ENCODE measurements around the gene FAM227B.

FAM227B gene

DNA sequence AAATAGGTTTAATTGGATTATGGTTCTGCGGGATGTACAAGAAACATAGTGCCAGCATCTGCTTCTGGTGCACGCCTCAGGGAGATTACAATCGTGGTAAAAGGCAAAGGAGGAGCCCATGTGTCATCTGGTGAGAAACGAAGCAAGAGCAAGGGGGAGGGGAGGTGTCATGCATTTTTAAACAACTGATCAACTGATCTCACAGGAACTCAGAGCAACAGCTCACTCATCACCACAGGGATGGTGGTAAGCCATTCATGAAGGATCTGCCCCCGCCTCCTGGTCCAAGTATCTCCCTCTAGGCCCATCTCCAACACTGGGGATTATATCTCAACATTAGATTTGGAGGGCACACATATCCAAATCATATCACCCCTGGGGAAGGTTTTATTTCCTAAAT, 239.7 kb downstream of the FAM227B start:
- TF ChIP-seq, protein P1, sequence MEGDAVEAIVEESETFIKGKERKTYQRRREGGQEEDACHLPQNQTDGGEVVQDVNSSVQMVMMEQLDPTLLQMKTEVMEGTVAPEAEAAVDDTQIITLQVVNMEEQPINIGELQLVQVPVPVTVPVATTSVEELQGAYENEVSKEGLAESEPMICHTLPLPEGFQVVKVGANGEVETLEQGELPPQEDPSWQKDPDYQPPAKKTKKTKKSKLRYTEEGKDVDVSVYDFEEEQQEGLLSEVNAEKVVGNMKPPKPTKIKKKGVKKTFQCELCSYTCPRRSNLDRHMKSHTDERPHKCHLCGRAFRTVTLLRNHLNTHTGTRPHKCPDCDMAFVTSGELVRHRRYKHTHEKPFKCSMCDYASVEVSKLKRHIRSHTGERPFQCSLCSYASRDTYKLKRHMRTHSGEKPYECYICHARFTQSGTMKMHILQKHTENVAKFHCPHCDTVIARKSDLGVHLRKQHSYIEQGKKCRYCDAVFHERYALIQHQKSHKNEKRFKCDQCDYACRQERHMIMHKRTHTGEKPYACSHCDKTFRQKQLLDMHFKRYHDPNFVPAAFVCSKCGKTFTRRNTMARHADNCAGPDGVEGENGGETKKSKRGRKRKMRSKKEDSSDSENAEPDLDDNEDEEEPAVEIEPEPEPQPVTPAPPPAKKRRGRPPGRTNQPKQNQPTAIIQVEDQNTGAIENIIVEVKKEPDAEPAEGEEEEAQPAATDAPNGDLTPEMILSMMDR (conservative IDR thresholded peaks at IDR 0.05; ENCODE audit: low read depth, low read length): no peak
- Histone ChIP-seq H4K20me1 (ENCODE audit: insufficient read depth) (no peaks in the 10 kb centered on the region), H3K4me2 (no peak overlapping the region), H2AFZ (ENCODE audit: low read depth) (no peak overlapping the region), H3K4me1 (ENCODE audit: low read depth, poor library complexity, severe bottlenecking) (no peaks in the 10 kb centered on the region), H3K27ac (no peak overlapping the region), H3K36me3 (ENCODE audit: insufficient read depth) (no peaks in the 10 kb centered on the region), H3K9ac (no peak overlapping the region), H3K4me3 (IDR thresholded peaks at IDR 0.05; ENCODE audit: insufficient read depth, low read depth, low read length) (no peak overlapping the region), H3K27me3 (ENCODE audit: insufficient read depth, low read depth) (no peaks in the 10 kb centered on the region), H3K79me2 (ENCODE audit: insufficient read depth, low read depth) (no peaks in the 10 kb centered on the region)

DNA sequence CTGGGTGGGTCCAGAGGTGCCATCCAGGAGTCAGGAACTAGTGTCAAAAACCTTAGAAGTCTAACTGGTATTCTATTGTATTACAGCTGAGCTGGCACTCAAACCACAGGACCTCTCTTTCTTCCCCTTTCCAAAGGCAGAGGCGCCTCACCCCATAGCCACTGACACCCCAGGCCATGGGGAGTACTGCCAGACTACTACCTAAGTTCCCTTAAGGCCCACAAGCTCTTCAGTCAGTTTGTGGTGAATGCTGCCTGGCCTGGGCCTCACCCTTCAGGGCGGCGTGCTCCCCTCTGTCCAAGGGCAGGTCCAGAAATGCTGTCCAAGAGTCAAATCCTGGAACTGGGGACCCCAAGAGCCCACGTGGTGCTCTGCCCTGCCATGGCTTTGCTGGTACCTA, 240.6 kb downstream of the FAM227B start:
- TF ChIP-seq, protein P1 (conservative IDR thresholded peaks at IDR 0.05; ENCODE audit: low read depth, low read length): no peak
- Histone ChIP-seq H4K20me1 (ENCODE audit: insufficient read depth) (no peaks in the 10 kb centered on the region), H2AFZ (ENCODE audit: low read depth) (no peak overlapping the region), H3K27ac (no peak overlapping the region), H3K4me3 (IDR thresholded peaks at IDR 0.05; ENCODE audit: insufficient read depth, low read depth, low read length) (no peak overlapping the region), H3K79me2 (ENCODE audit: insufficient read depth, low read depth) (no peaks in the 10 kb centered on the region), H3K27me3 (ENCODE audit: insufficient read depth, low read depth) (no peaks in the 10 kb centered on the region), H3K36me3 (ENCODE audit: insufficient read depth) (no peaks in the 10 kb centered on the region), H3K4me2 (no peak overlapping the region), H3K9ac (no peak overlapping the region), H3K4me1 (ENCODE audit: low read depth, poor library complexity, severe bottlenecking) (no peaks in the 10 kb centered on the region)

DNA sequence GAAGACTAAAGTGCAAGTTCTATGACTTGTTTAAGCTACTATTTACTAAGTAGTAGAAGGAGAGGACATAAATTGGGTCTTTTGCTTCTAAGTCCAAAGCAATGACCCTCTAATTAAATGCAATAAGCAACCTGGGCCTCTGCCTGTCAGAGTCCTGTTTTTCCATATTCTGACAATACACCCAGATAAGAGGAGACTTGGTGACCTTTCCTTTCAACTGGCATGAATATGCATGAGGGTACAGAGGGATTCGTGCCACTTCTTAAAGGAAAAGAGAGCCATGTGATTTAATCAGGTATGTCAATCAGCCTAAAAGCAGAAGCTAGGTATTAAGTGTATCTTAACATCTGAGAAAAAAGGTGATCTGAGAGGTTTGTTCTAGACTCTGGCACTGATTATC, 248.3 kb downstream of the FAM227B start:
- H2AFZ ChIP-seq (ENCODE audit: low read depth): no peak overlapping the region
- H3K4me3 ChIP-seq (IDR thresholded peaks at IDR 0.05; ENCODE audit: insufficient read depth, low read depth, low read length): no peak overlapping the region
- TF ChIP-seq, protein P1 (conservative IDR thresholded peaks at IDR 0.05; ENCODE audit: low read depth, low read length): no peak
- no peak overlapping the region for H3K4me2 ChIP-seq
- H3K27ac ChIP-seq: no peak overlapping the region
- no peaks in the 10 kb centered on the region for H3K4me1 ChIP-seq (ENCODE audit: low read depth, poor library complexity, severe bottlenecking)
- H4K20me1 ChIP-seq (ENCODE audit: insufficient read depth): no peaks in the 10 kb centered on the region
- no peak overlapping the region for H3K9ac ChIP-seq
- H3K27me3 ChIP-seq (ENCODE audit: insufficient read depth, low read depth): no peaks in the 10 kb centered on the region
- no peaks in the 10 kb centered on the region for H3K36me3 ChIP-seq (ENCODE audit: insufficient read depth)
- H3K79me2 ChIP-seq (ENCODE audit: insufficient read depth, low read depth): no peaks in the 10 kb centered on the region

DNA sequence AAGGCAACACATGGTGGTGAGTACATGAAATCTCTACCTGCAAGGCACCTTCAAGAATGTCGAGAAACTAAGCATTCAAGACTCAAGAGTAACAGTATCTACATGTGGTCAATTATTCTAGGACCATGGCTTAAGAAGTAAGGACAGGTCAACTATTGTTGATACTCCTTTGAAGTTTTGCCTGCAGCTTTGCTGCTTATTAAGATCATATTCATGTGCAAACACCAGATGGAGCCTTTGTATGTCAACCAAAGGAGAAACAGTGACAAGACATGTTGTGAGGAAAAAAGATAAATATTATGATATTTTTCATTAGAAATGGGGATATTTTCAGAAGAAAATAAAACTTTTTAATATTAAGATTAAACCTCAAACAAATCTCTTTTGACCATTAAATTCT, 249.8 kb downstream of the FAM227B start:
- H3K27ac ChIP-seq: no peak overlapping the region
- no peaks in the 10 kb centered on the region for H3K79me2 ChIP-seq (ENCODE audit: insufficient read depth, low read depth)
- H3K4me3 ChIP-seq (IDR thresholded peaks at IDR 0.05; ENCODE audit: insufficient read depth, low read depth, low read length): no peak overlapping the region
- TF ChIP-seq, protein P1 (conservative IDR thresholded peaks at IDR 0.05; ENCODE audit: low read depth, low read length): no peak; the same call in 1 of the 2 replicates
- no peaks in the 10 kb centered on the region for H3K4me1 ChIP-seq (ENCODE audit: low read depth, poor library complexity, severe bottlenecking)
- H3K27me3 ChIP-seq (ENCODE audit: insufficient read depth, low read depth): no peaks in the 10 kb centered on the region
- no peak overlapping the region for H3K4me2 ChIP-seq
- no peak overlapping the region for H3K9ac ChIP-seq
- H2AFZ ChIP-seq (ENCODE audit: low read depth): no peak overlapping the region
- no peaks in the 10 kb centered on the region for H4K20me1 ChIP-seq (ENCODE audit: insufficient read depth)
- no peaks in the 10 kb centered on the region for H3K36me3 ChIP-seq (ENCODE audit: insufficient read depth)

Measured in KMS-11 (cell line).